Left lung (tissue), 8 donors: ENCODE data around the gene WRAP53. TPM values are rescaled to one million over a fixed set of nuclear protein-coding genes. Genes with fewer than 3 reads are reported as not detected.

Experiments
- polyA plus RNA-seq, 6 donors: library from polyadenylated mRNA; unstranded; fragments of 120-200 nt; gene quantifications; one replicate each; pipeline ENCODE4 v1.2.1, GENCODE V29; 2013; ENCODE audit not compliant: insufficient read length in 6 of 6
- total RNA-seq, 2 donors: library from RNA; stranded (reverse); fragmentation: NEBNext Ultra II Directional; extraction: Animal tissue kit (Norgen Biotek cat#: 25700); gene quantifications; one replicate each; pipeline ENCODE4 v1.2.1, GENCODE V29; 2021
- donor health status: DM: no; HTN: yes; CAD: no.
- donor health status: DM: no; HTN: no; CAD: no.

The WRAP53 gene
- total and polyA plus RNA-seq, 8 donors = 9.4 to 16.0 (median 13.4) TPM

Other genes with a start within 250 kb of the WRAP53 start
- 1 to 10 TPM in 1 of 2 donors, under 1 TPM in 1; 0.97 to 1.7 TPM for gene FGF11, start 249.0 kb upstream of the WRAP53 start, total RNA-seq
- gene FGF11, start 249.0 kb upstream of the WRAP53 start, polyA plus RNA-seq = 1 to 10 TPM; 1.7 to 2.8 (median 2.3) TPM
- gene CHRNB1, start 243.4 kb upstream of the WRAP53 start, total RNA-seq = 10 to 100 TPM; 10.6 to 12.1 TPM
- 10 to 100 TPM in 2 of 6 donors, 1 to 10 TPM in 4; 7.0 to 10.3 (median 9.6) TPM for gene CHRNB1, start 243.4 kb upstream of the WRAP53 start, polyA plus RNA-seq
- gene ZBTB4, start 208.8 kb upstream of the WRAP53 start, total RNA-seq = 10 to 100 TPM; 46.2 to 63.2 TPM
- 10 to 100 TPM; 39.7 to 49.7 (median 42.8) TPM for gene ZBTB4, start 208.8 kb upstream of the WRAP53 start, polyA plus RNA-seq
- not detected for gene SLC35G6, start 207.0 kb upstream of the WRAP53 start, total RNA-seq
- gene SLC35G6, start 207.0 kb upstream of the WRAP53 start, polyA plus RNA-seq = under 1 TPM; 0.17 to 0.35 (median 0.35) TPM
- gene POLR2A, start 204.1 kb upstream of the WRAP53 start, total RNA-seq = 100 to 1,000 TPM in 1 of 2 donors, 10 to 100 TPM in 1; 90.8 to 116 TPM
- 100 to 1,000 TPM in 4 of 6 donors, 10 to 100 TPM in 2; 97.2 to 118 (median 109) TPM for gene POLR2A, start 204.1 kb upstream of the WRAP53 start, polyA plus RNA-seq
- 10 to 100 TPM; 48.5 to 50.5 TPM for gene TNFSF12, start 139.4 kb upstream of the WRAP53 start, total RNA-seq
- 10 to 100 TPM; 23.6 to 30.7 (median 28.4) TPM for gene TNFSF12, start 139.4 kb upstream of the WRAP53 start, polyA plus RNA-seq
- gene TNFSF13, start 129.7 kb upstream of the WRAP53 start, total RNA-seq = 10 to 100 TPM; 79.2 to 87.4 TPM
- 10 to 100 TPM; 13.5 to 21.9 (median 19.8) TPM for gene TNFSF13, start 129.7 kb upstream of the WRAP53 start, polyA plus RNA-seq
- gene SENP3, start 126.6 kb upstream of the WRAP53 start, total RNA-seq = 10 to 100 TPM; 43.5 to 48.6 TPM
- gene SENP3, start 126.6 kb upstream of the WRAP53 start, polyA plus RNA-seq = 10 to 100 TPM; 61.9 to 72.5 (median 69.5) TPM
- 100 to 1,000 TPM; 305 to 427 TPM for gene CD68, start 108.8 kb upstream of the WRAP53 start, total RNA-seq
- 10 to 100 TPM; 23.1 to 35.7 (median 30.5) TPM for gene CD68, start 108.8 kb upstream of the WRAP53 start, polyA plus RNA-seq
- 10 to 100 TPM; 81.4 to 87.5 TPM for gene MPDU1, start 104.6 kb upstream of the WRAP53 start, total RNA-seq
- 10 to 100 TPM; 77.8 to 96.1 (median 85.8) TPM for gene MPDU1, start 104.6 kb upstream of the WRAP53 start, polyA plus RNA-seq
- gene SOX15, start 98.4 kb upstream of the WRAP53 start, total RNA-seq = under 1 TPM in 1 of 2 donors, not detected in 1; 0.31 TPM
- 1 to 10 TPM; 1.5 to 2.0 (median 1.9) TPM for gene SOX15, start 98.4 kb upstream of the WRAP53 start, polyA plus RNA-seq
- 10 to 100 TPM; 30.6 to 34.6 TPM for gene FXR2, start 73.6 kb upstream of the WRAP53 start, total RNA-seq
- 10 to 100 TPM; 35.9 to 47.5 (median 40.5) TPM for gene FXR2, start 73.6 kb upstream of the WRAP53 start, polyA plus RNA-seq
- 10 to 100 TPM; 59.8 to 77.3 TPM for gene SAT2, start 60.7 kb upstream of the WRAP53 start, total RNA-seq
- 10 to 100 TPM; 78.2 to 95.9 (median 87.2) TPM for gene SAT2, start 60.7 kb upstream of the WRAP53 start, polyA plus RNA-seq
- under 1 TPM in 1 of 2 donors, not detected in 1; 0.50 TPM for gene SHBG, start 58.3 kb upstream of the WRAP53 start, total RNA-seq
- 1 to 10 TPM in 5 of 6 donors, under 1 TPM in 1; 0.72 to 2.2 (median 1.3) TPM for gene SHBG, start 58.3 kb upstream of the WRAP53 start, polyA plus RNA-seq
- gene ATP1B2, start 37.6 kb upstream of the WRAP53 start, total RNA-seq = 1 to 10 TPM in 1 of 2 donors, under 1 TPM in 1; 0.68 to 2.4 TPM
- gene ATP1B2, start 37.6 kb upstream of the WRAP53 start, polyA plus RNA-seq = 10 to 100 TPM; 23.2 to 31.3 (median 28.7) TPM
- 10 to 100 TPM; 50.9 to 54.3 TPM for gene TP53, start 987 bp upstream of the WRAP53 start, total RNA-seq
- 10 to 100 TPM; 77.9 to 90.4 (median 82.3) TPM for gene TP53, start 987 bp upstream of the WRAP53 start, polyA plus RNA-seq
- 1 to 10 TPM; 1.2 to 3.1 TPM for gene EFNB3, start 16.7 kb downstream of the WRAP53 start, total RNA-seq
- 10 to 100 TPM; 23.4 to 34.1 (median 32.1) TPM for gene EFNB3, start 16.7 kb downstream of the WRAP53 start, polyA plus RNA-seq
- gene DNAH2, start 29.3 kb downstream of the WRAP53 start, total RNA-seq = 1 to 10 TPM in 1 of 2 donors, under 1 TPM in 1; 0.67 to 3.4 TPM
- gene DNAH2, start 29.3 kb downstream of the WRAP53 start, polyA plus RNA-seq = 1 to 10 TPM; 1.2 to 4.5 (median 2.6) TPM
- 10 to 100 TPM; 37.6 to 49.2 TPM for gene KDM6B, start 145.7 kb downstream of the WRAP53 start, total RNA-seq
- gene KDM6B, start 145.7 kb downstream of the WRAP53 start, polyA plus RNA-seq = 10 to 100 TPM; 20.1 to 30.4 (median 24.4) TPM
- gene TMEM88, start 166.6 kb downstream of the WRAP53 start, total RNA-seq = 1 to 10 TPM; 5.7 to 6.5 TPM
- gene TMEM88, start 166.6 kb downstream of the WRAP53 start, polyA plus RNA-seq = 10 to 100 TPM; 10.4 to 25.5 (median 18.3) TPM
- gene NAA38, start 169.1 kb downstream of the WRAP53 start, total RNA-seq = 10 to 100 TPM; 60.5 to 72.6 TPM
- 10 to 100 TPM; 56.3 to 95.7 (median 76.9) TPM for gene NAA38, start 169.1 kb downstream of the WRAP53 start, polyA plus RNA-seq
- 10 to 100 TPM in 1 of 2 donors, 1 to 10 TPM in 1; 9.8 to 12.3 TPM for gene CYB5D1, start 169.5 kb downstream of the WRAP53 start, total RNA-seq
- 10 to 100 TPM; 14.6 to 25.8 (median 20.9) TPM for gene CYB5D1, start 169.5 kb downstream of the WRAP53 start, polyA plus RNA-seq
- 100 to 1,000 TPM in 1 of 2 donors, 10 to 100 TPM in 1; 95.3 to 118 TPM for gene CHD3, start 200.3 kb downstream of the WRAP53 start, total RNA-seq
- gene CHD3, start 200.3 kb downstream of the WRAP53 start, polyA plus RNA-seq = 100 to 1,000 TPM; 194 to 222 (median 205) TPM
- 1 to 10 TPM; 4.5 to 5.1 TPM for gene RNF227, start 227.8 kb downstream of the WRAP53 start, total RNA-seq
- gene RNF227, start 227.8 kb downstream of the WRAP53 start, polyA plus RNA-seq = 1 to 10 TPM; 2.8 to 3.4 (median 3.2) TPM
- 1 to 10 TPM; 2.5 to 3.5 TPM for gene KCNAB3, start 241.4 kb downstream of the WRAP53 start, total RNA-seq
- gene KCNAB3, start 241.4 kb downstream of the WRAP53 start, polyA plus RNA-seq = 10 to 100 TPM in 5 of 6 donors, 1 to 10 TPM in 1; 9.4 to 12.7 (median 11.5) TPM
- gene TRAPPC1, start 243.5 kb downstream of the WRAP53 start, total RNA-seq = 100 to 1,000 TPM; 141 to 181 TPM
- gene TRAPPC1, start 243.5 kb downstream of the WRAP53 start, polyA plus RNA-seq = 100 to 1,000 TPM; 123 to 151 (median 139) TPM
- 10 to 100 TPM; 38.2 to 50.1 TPM for gene CNTROB, start 243.7 kb downstream of the WRAP53 start, total RNA-seq
- gene CNTROB, start 243.7 kb downstream of the WRAP53 start, polyA plus RNA-seq = 10 to 100 TPM; 77.9 to 87.5 (median 83.6) TPM